Transverse colon (tissue), 4 donors: ENCODE measurements around the gene PARM1. TPM values are rescaled to one million over a fixed set of nuclear protein-coding genes. Genes with fewer than 3 reads are reported as not detected.

Source experiments
- DNase-seq: peaks from one replicate; pipeline ENCODE4 v3.0.0-alpha.2; 2019
- H3K27ac ChIP-seq, 4 donors: fragments of 200-600 bp; sonication (generic); 2 replicates each; pipeline ENCODE4 v1.5.1; 2016 to 2018; ENCODE audit warnings: inconsistent platforms in 4 of 4
- H3K27me3 ChIP-seq: fragments of 200-600 bp; sonication (generic); 2 replicates; pipeline ENCODE4 v1.5.1; 2017; ENCODE audit warnings: inconsistent platforms
- H3K36me3 ChIP-seq, 4 donors: fragments of 200-600 bp; sonication (generic); 2 replicates each; pipeline ENCODE4 v1.5.1; 2017 to 2019; ENCODE audit warnings: inconsistent platforms in 4 of 4
- H3K4me1 ChIP-seq, 4 donors: fragments of 200-600 bp; sonication (generic); 2 replicates each; pipeline ENCODE4 v1.5.1; 2017 to 2020; ENCODE audit warnings: inconsistent platforms in 4 of 4
- H3K4me3 ChIP-seq, 4 donors: fragments of 200-600 bp; sonication (generic); 1 replicate in 1 of 4; 2 replicates in 3 of 4; pipeline versions ENCODE4 v1.5.1 to v1.6.1; 2017 to 2019; ENCODE audit warnings: inconsistent platforms in 4 of 4
- H3K9me3 ChIP-seq, 2 donors: fragments of 200-600 bp; sonication (generic); 2 replicates each; pipeline ENCODE4 v1.5.1; 2017 to 2019; ENCODE audit warnings: inconsistent platforms in 2 of 2
- EP300 ChIP-seq: sonication (generic); formaldehyde crosslinking; IDR thresholded peaks from one replicate; pipeline ENCODE4 v1.6.1; 2017; ENCODE audit warnings: antibody characterized with exemption, low read depth
- POLR2A ChIP-seq: fragments of 450-650 bp; IDR thresholded peaks from one replicate; pipeline ENCODE4 v1.6.1; 2016; ENCODE audit warnings: antibody characterized with exemption, mild to moderate bottlenecking, moderate library complexity
- POLR2AphosphoS5 ChIP-seq, 3 donors: sonication (generic); formaldehyde crosslinking; IDR thresholded peaks; one replicate each; pipeline ENCODE4 v1.6.1; 2016; ENCODE audit warnings: antibody characterized with exemption in 3 of 3
- WGBS, 2 donors: methylation state at CpG; one replicate each; pipeline ENCODE4 v1.1.5; 2018; ENCODE audit warnings: low coverage in 1 of 2; 5-methylcytosine and 5-hydroxymethylcytosine counted together
- in situ Hi-C, 4 donors: fragments of 200-750 bp; cut with MboI; loops; one replicate each; pipeline versions ENCODE4 v1.15.0 to v1.15.1; 2017; ENCODE audit warnings: low sequenced_read_pairs in 3 of 4, low pct_ligation_motif_present in 1 of 4, low pct_unique_long_range_greater_than_20kb in 1 of 4
- intact Hi-C: fragments of 100-400 bp; cut with DNase I; formaldehyde crosslinking; loops from one replicate; pipeline ENCODE4 v1.15.1; 2023; ENCODE audit warnings: low total_unique reads
- total RNA-seq, 4 donors: library from RNA; depleted of rRNA; stranded (reverse); fragments of >200 nt; gene quantifications; one replicate each; pipeline ENCODE4 v1.1.0, GENCODE V29; 2016
- TF ChIP-seq, protein P1 (sequence below), 5 experiments: fragments of 200-600 bp in 3 of 5; fragments of 450-650 bp in 2 of 5; sonication (generic) in 3 of 5; IDR thresholded peaks; 1 replicate in 2 of 5; 2 replicates in 3 of 5; pipeline ENCODE4 v1.5.1; 2016 to 2017; ENCODE audit warnings: antibody characterized with exemption in 5 of 5, inconsistent platforms in 3 of 5, mild to moderate bottlenecking in 2 of 5, moderate library complexity in 1 of 5

PARM1 gene
- total RNA-seq, 4 donors from 2014 or later: 61.7 to 183 (median 120) TPM

DNA sequence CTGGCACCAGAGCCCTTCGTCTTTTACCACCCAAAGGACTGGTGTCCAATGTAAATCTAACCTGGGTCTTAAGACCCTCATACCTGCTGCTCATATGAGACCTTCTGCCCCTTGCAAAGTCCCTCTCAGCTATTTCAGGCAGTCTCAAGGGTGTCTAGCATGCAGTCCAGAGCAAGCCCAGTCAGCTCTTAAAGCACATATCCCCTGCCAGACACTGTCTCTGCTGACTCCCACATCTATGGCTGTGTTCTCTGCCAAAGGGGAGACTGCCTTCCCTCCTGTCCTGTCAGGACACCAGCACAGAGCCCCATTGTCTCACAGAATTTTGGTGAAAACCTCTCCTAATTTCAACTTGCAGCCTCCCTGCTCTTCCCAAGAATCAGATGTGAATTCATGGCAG, 118.5 kb downstream of the PARM1 start:
- 85% methylated on average over 1 of the region's 1 CpG; no CpG with 5 or more reads in 1 of the 2 donors for WGBS, 2 donors
- Histone ChIP-seq H3K27ac (no peak overlapping the region), H3K36me3 (no peaks in the 10 kb centered on the region), H3K4me3 (no peak overlapping the region), H3K27me3 (no peaks in the 10 kb centered on the region), H3K4me1 (no peaks in the 10 kb centered on the region), H3K9me3 (no peaks in the 10 kb centered on the region)
- no peak for DNase-seq
- TF ChIP-seq, protein P1, sequence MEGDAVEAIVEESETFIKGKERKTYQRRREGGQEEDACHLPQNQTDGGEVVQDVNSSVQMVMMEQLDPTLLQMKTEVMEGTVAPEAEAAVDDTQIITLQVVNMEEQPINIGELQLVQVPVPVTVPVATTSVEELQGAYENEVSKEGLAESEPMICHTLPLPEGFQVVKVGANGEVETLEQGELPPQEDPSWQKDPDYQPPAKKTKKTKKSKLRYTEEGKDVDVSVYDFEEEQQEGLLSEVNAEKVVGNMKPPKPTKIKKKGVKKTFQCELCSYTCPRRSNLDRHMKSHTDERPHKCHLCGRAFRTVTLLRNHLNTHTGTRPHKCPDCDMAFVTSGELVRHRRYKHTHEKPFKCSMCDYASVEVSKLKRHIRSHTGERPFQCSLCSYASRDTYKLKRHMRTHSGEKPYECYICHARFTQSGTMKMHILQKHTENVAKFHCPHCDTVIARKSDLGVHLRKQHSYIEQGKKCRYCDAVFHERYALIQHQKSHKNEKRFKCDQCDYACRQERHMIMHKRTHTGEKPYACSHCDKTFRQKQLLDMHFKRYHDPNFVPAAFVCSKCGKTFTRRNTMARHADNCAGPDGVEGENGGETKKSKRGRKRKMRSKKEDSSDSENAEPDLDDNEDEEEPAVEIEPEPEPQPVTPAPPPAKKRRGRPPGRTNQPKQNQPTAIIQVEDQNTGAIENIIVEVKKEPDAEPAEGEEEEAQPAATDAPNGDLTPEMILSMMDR (IDR thresholded peaks at IDR 0.05): no peak
- TF ChIP-seq POLR2A (no peak), EP300 (no peak), POLR2AphosphoS5 (IDR thresholded peaks at IDR 0.05) (no peak)
- in situ Hi-C loops (no loop called here), intact Hi-C loops (no loop called here)

DNA sequence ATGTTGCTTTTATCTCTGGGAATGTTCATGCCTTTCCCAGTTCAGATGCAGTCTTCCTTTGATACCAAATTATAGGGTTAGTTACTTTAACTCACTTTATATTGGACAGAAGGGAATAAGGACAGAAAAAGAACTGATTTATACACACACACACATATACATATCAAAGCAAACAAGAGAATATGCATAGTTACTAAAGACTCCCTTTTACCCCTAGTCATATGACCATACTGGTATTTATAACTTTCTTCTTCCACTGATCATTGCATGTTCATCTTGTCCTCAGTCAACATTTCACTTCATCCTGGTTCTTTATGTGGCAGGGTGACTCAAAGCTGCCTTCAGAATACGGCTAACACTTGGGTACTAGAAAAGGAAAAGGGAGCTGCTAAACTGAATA, 120.4 kb downstream of the PARM1 start:
- Histone ChIP-seq H3K9me3 (no peaks in the 10 kb centered on the region), H3K36me3 (no peaks in the 10 kb centered on the region), H3K27ac (no peak overlapping the region), H3K4me1 (no peaks in the 10 kb centered on the region), H3K4me3 (no peak overlapping the region), H3K27me3 (no peaks in the 10 kb centered on the region)
- intact Hi-C loops (no loop called here), in situ Hi-C loops (no loop called here)
- TF ChIP-seq POLR2AphosphoS5 (IDR thresholded peaks at IDR 0.05): no peak
- no peak for TF ChIP-seq POLR2A
- TF ChIP-seq EP300: no peak
- TF ChIP-seq, protein P1 (IDR thresholded peaks at IDR 0.05): no peak
- WGBS, 2 donors: 94 to 100% methylated on average over 1 of the region's 1 CpG
- DNase-seq: no peak

DNA sequence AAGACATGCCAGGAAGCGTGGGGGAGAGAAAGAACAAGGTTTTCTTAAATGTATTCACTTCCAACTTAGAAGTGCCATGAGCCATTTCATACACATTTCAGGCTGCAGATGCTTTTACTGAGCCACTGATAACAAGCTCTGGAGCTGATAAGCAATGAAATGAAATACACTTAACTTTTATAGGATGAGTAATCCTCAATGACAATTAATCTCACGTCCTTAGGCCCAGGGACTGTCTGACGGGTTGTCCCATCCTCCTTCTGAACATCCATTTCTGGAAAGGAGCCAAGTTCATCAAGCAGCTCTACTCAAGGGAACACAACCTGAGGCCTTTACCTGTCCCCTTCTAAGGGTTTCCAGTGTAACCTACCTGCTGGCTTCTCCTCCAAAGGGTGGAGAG, 121.2 kb downstream of the PARM1 start:
- in situ Hi-C loops (no loop called here), intact Hi-C loops (no loop called here)
- no peak overlapping the region for H3K27ac ChIP-seq
- H3K36me3 ChIP-seq: no peaks in the 10 kb centered on the region
- H3K4me3 ChIP-seq: no peak overlapping the region
- TF ChIP-seq POLR2A (no peak), EP300 (no peak)
- H3K27me3 ChIP-seq: no peaks in the 10 kb centered on the region
- 50 to 77% methylated on average over 1 to 3 of the region's 3 CpGs for WGBS, 2 donors
- no peak for DNase-seq
- no peaks in the 10 kb centered on the region for H3K9me3 ChIP-seq
- no peaks in the 10 kb centered on the region for H3K4me1 ChIP-seq

DNA sequence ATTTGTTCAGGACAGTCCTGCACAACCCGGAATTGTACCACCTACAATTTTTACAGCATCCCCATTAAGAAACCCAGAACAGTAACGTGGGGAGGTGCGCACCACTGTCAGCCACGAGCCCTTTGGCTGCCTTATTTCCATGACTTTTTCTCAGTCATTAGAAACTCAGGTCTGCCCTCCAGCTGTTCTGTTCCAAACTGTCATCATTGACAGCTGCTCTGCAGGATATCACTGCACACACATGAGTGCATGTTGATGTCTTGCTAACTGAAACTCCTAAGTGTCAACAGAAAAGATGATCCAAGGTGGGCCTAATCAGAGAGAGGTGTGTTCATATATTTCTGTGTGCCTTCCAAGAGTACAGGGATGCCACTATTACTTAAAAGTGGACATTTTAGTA, 123.4 kb downstream of the PARM1 start:
- DNase-seq: no peak
- no peaks in the 10 kb centered on the region for H3K36me3 ChIP-seq
- H3K27ac ChIP-seq: no peak overlapping the region
- in situ Hi-C loops (no loop called here), intact Hi-C loops (no loop called here)
- 68% methylated on average over 4 of the region's 4 CpGs; no CpG with 5 or more reads in 1 of the 2 donors for WGBS, 2 donors
- TF ChIP-seq, protein P1 (IDR thresholded peaks at IDR 0.05): no peak
- TF ChIP-seq POLR2A: no peak
- no peak for TF ChIP-seq EP300
- no peak for TF ChIP-seq POLR2AphosphoS5 (IDR thresholded peaks at IDR 0.05)
- no peaks in the 10 kb centered on the region for H3K9me3 ChIP-seq
- H3K4me1 ChIP-seq: no peaks in the 10 kb centered on the region
- H3K27me3 ChIP-seq: no peaks in the 10 kb centered on the region
- H3K4me3 ChIP-seq: no peak overlapping the region

DNA sequence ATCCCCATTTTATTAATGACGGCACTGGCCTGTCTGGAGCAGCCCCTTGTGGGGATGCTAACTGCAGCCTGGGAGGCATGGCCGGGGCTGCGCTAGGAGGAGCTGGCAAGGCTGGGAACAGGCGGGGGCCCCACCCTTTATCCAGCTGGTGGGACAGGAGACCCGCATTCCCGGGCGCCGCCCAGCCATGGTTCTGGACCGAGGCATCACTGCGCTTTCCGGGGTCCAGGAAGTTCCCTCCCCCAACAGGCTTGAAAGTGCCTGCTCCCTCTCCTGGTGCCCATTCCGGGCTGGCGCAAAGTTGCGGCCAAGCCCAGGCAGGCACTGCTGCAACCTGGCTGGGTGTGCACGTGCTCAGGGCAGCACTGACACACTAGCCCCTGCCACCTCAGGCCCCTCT, 124.5 kb downstream of the PARM1 start:
- TF ChIP-seq EP300 (no peak), POLR2A (no peak), POLR2AphosphoS5 (IDR thresholded peaks at IDR 0.05) (no peak)
- TF ChIP-seq, protein P1 (IDR thresholded peaks at IDR 0.05): no peak
- Histone ChIP-seq H3K4me3 (no peak overlapping the region), H3K36me3 (no peaks in the 10 kb centered on the region), H3K9me3 (no peaks in the 10 kb centered on the region), H3K4me1 (no peaks in the 10 kb centered on the region), H3K27me3 (no peaks in the 10 kb centered on the region), H3K27ac (no peak overlapping the region)
- in situ Hi-C loops: no loop called here
- intact Hi-C loops: no loop called here
- 94 to 100% methylated on average over 1 to 14 of the region's 15 CpGs for WGBS, 2 donors
- no peak for DNase-seq
